Measurements from ENCODE around the gene LYVE1. TPM values are rescaled to one million over a fixed set of nuclear protein-coding genes. Genes with fewer than 3 reads are reported as not detected.

The LYVE1 gene
- total RNA-seq, 1 experiment from 2014 or later, result 0.15 TPM

GRCh38 chr11:10522921-10523320 is 45.5 kb downstream of the LYVE1 start:
- no peak for DNase-seq (ENCODE audit: low read depth)

DNA sequence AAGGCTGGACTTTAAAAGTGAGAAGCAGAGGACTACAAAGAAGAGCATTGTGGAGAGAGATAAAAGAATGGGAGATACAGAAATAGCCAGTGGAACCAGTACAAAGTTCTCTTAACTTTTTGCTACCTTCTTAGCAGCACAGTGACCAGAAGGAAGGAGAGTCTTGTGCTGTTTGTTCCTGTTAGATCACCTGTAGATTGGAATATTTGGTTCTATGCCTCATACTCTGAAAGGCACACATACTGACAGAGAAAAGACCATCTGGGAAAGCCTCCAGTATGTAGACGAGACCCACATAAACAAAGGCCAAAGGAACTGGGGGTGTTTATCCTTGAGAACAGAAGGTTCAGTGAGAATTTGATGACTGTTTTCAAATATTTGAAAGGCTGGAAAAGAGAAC is 46.2 kb downstream of the LYVE1 start:
- no peak for DNase-seq (ENCODE audit: low read depth)

DNA sequence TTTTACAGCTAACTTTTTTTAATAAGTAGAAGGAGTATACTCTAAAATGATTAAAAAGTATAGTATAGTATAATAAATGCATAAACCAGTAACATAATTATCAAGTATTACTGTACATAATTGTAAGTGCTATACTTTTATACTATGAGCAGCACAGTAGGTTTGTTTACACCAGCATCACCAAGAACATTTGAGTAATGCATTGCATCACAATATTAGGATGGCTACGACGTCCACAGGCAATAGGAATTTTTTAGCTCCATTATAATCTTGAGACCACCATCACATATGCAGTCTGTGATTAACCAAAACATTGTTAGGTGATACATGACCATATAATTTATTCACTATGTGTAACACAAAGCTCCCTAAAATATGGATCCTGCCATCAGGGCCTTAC is 47.9 kb downstream of the LYVE1 start:
- no peak for DNase-seq (ENCODE audit: low read depth)

GRCh38 chr11:10519630-10520029 is 48.8 kb downstream of the LYVE1 start:
- no peak for DNase-seq (ENCODE audit: low read depth)

DNA sequence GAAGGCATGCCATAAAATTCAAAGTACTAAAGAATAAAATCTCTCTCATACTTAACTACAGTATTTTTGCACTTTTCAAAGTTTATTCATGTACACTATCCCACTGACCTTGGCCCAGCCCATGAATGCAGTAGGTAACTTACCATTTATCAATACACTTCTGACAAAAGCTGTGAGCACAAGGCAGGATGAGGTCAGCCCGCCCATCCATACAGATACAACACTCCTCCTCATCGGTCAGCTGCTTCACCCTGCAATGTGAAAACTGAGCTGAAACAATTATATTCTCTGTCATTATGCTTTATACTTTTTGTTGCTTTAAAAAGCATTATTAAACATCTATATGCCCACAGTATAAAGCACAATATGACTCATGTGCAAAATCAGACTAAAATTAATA is 49.6 kb downstream of the LYVE1 start:
- no peak for DNase-seq (ENCODE audit: low read depth)

GRCh38 chr11:10518123-10518522 is 50.3 kb downstream of the LYVE1 start:
- DNase-seq (ENCODE audit: low read depth), result no peak

- DNase-seq (ENCODE audit: low read depth), result no peak
Observed at GRCh38 chr11:10515418-10515817, 53.0 kb downstream of the LYVE1 start.

DNA sequence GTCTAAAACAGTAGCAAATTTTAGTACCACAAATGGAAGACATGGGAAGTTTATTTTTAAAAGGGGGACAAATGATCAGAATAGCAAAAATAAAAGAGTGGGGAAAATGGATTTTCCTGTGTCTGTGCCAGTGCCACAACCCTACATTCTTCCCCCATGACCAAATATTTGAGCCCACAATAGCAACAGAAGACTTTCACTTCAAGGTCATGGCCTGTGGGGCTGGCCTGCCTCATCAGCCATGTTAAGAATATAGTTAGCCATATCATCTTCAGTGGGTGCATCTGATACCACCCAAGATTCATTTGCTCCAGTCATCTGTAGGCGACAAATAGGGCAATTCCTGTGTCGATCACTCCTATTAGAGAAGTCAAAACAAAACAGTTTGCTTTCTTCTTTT is 53.8 kb downstream of the LYVE1 start:
- DNase-seq (ENCODE audit: low read depth), result peak; percentile 38

DNA sequence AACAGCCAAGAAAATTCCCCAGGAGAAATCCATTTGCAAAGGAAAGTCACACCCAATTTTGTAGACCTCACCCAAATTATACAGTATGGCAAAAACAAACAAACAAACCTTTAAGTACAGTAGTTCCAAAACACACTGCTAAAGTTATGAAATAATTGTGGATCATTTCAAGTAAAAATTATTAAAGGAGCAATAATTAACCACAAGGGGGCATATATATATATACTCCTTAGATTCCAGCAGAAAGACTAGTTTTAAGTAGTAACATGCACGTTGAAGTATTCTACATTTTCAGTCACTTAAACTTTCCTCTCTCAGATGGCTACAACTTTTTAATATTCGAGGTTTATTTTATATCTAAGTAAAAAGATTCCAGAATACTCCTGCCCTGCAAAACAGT is 54.3 kb downstream of the LYVE1 start:
- no peak for DNase-seq (ENCODE audit: low read depth)

- no peak for DNase-seq (ENCODE audit: low read depth)
Observed at GRCh38 chr11:10511181-10511621, 57.3 kb downstream of the LYVE1 start.

Other genes starting within 250 kb of the LYVE1 start
- gene AMPD3, start 113.4 kb downstream of the LYVE1 start, total RNA-seq (2014; rRNA removed; shearing (Covaris generic)), result 11.8 and 17.2 TPM in 2 replicates
- 31.2 and 31.4 TPM in 2 replicates for gene RNF141, start 27.5 kb downstream of the LYVE1 start, total RNA-seq (2014; rRNA removed; shearing (Covaris generic))
- 18.4 and 27.5 TPM in 2 replicates for gene IRAG1, start 125.1 kb upstream of the LYVE1 start, total RNA-seq (2014; rRNA removed; shearing (Covaris generic))
- gene CTR9, start 182.6 kb upstream of the LYVE1 start, total RNA-seq (2014; rRNA removed; shearing (Covaris generic)), result 21.5 and 27.8 TPM in 2 replicates
- gene EIF4G2, start 240.3 kb upstream of the LYVE1 start, total RNA-seq (2014; rRNA removed; shearing (Covaris generic)), result 566 and 782 TPM in 2 replicates